Lower leg skin (tissue), 3 donors: ENCODE results near the gene MYL3.

Experiments
- CTCF ChIP-seq, 3 donors: fragments of 450-650 bp; IDR thresholded peaks; one replicate each; pipeline ENCODE4 v1.5.1; 2016; ENCODE audit warnings: antibody characterized with exemption in 3 of 3, mild to moderate bottlenecking in 3 of 3, moderate library complexity in 2 of 3
- POLR2A ChIP-seq, 2 donors: fragments of 450-650 bp; IDR thresholded peaks; one replicate each; pipeline ENCODE4 v1.6.1; 2016 to 2017; ENCODE audit warnings: antibody characterized with exemption in 2 of 2, mild to moderate bottlenecking in 1 of 2, moderate library complexity in 1 of 2

GRCh38 chr3:46833346-46834300 is 29.6 kb downstream of the MYL3 start:
- TF ChIP-seq CTCF (IDR thresholded peaks at IDR 0.05) (no peak), POLR2A (IDR thresholded peaks at IDR 0.05) (no peak)
